Osteocyte (in vitro differentiated cells): ENCODE data around the gene ANKS3. TPM values are rescaled to one million over a fixed set of nuclear protein-coding genes. Genes with fewer than 3 reads are reported as not detected.

Experiments
- DNase-seq: peaks from one replicate; pipeline ENCODE4 v3.0.0; 2021; ENCODE audit warnings: mixed read lengths; ENCODE audit not compliant: unreplicated experiment; ENCODE audit errors: extremely low spot score
- H3K27ac Mint-ChIP-seq: one replicate; pipeline ENCODE4 v1.8.0; 2021; ENCODE audit warnings: mild to moderate bottlenecking, mixed read lengths; ENCODE audit not compliant: unreplicated experiment
- H3K27me3 Mint-ChIP-seq: one replicate; pipeline ENCODE4 v1.8.0; 2021; ENCODE audit warnings: mixed read lengths; ENCODE audit not compliant: unreplicated experiment
- H3K36me3 Mint-ChIP-seq: one replicate; pipeline ENCODE4 v1.8.0; 2021; ENCODE audit warnings: mixed read lengths; ENCODE audit not compliant: unreplicated experiment
- H3K4me1 Mint-ChIP-seq: one replicate; pipeline ENCODE4 v1.8.0; 2021; ENCODE audit warnings: mixed read lengths; ENCODE audit not compliant: unreplicated experiment
- H3K4me3 Mint-ChIP-seq: one replicate; pipeline ENCODE4 v1.8.0; 2021; ENCODE audit warnings: mild to moderate bottlenecking, moderate library complexity, mixed read lengths; ENCODE audit not compliant: unreplicated experiment
- H3K9me3 Mint-ChIP-seq: one replicate; pipeline ENCODE4 v1.8.0; 2021; ENCODE audit warnings: mixed read lengths; ENCODE audit not compliant: unreplicated experiment
- total RNA-seq: library from RNA; stranded (reverse); gene quantifications from 2 replicates; pipeline ENCODE4 v1.2.1, GENCODE V29; 2021
- TF ChIP-seq, protein P1 (sequence below): fragments of 200-600 bp; sonication (generic); IDR thresholded peaks from 2 replicates; pipeline ENCODE4 v1.5.0; 2021; ENCODE audit warnings: antibody characterized with exemption, mild to moderate bottlenecking, moderate library complexity

The ANKS3 gene
- total RNA-seq, 1 donor from 2014 or later: 30.0 TPM

DNA sequence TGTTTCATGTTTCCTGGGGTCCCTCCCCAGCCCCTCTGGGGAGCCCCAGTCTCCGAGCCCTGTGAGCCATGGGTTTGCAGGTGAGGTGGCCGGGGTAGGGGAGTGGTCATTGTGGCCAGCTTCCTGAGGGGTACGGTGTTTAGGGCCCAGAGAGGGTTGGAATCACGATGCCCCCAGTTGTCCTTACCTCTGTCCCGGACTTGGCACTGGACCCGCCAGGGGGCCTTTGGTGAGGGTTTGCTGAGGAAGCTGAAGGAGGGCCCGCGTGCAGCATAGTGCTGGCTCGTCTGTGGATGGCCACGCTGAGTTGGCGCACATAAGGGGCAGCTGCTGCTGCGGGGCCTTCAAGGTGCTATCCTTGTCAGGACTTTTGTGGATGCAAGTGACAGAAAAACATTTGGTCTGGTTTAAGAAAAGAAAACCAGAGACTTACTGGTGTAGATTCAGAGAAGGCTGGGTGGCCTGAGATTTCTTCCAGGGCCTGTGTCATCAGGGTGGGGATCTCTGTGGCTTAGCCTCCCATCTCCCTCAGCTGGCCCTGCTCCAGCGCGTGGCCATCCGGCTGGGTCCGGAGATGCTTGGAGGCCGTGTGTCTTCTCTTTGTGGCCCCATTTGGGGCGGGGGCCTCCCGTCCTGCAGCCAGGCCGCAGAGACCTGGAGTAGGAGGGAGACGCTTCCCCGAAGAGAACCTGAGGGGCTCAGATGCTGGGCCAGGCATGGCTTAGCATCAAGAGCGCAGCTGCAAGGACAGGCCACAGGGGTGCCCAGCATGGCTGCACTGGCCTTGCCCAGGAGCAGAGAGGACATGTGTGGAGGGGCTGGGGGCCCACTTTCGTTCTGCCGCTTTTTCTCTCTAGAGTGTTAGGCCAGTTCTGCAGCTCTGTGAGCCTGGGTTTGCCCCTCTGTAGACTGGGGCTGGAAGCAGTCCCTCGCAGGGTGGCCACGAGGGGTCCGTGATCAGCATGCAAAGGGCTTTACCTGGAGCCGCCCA is 74.4 kb downstream of the ANKS3 start:
- Mint-ChIP-seq H3K4me1 (peaks cover 12% of the 10 kb centered on the region), H3K27me3 (no peaks in the 10 kb centered on the region), H3K27ac (no peak overlapping the region), H3K9me3 (no peaks in the 10 kb centered on the region), H3K4me3 (no peak overlapping the region), H3K36me3 (peaks cover 11% of the 10 kb centered on the region)
- TF ChIP-seq, protein P1, sequence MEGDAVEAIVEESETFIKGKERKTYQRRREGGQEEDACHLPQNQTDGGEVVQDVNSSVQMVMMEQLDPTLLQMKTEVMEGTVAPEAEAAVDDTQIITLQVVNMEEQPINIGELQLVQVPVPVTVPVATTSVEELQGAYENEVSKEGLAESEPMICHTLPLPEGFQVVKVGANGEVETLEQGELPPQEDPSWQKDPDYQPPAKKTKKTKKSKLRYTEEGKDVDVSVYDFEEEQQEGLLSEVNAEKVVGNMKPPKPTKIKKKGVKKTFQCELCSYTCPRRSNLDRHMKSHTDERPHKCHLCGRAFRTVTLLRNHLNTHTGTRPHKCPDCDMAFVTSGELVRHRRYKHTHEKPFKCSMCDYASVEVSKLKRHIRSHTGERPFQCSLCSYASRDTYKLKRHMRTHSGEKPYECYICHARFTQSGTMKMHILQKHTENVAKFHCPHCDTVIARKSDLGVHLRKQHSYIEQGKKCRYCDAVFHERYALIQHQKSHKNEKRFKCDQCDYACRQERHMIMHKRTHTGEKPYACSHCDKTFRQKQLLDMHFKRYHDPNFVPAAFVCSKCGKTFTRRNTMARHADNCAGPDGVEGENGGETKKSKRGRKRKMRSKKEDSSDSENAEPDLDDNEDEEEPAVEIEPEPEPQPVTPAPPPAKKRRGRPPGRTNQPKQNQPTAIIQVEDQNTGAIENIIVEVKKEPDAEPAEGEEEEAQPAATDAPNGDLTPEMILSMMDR: no peak
- no peak for DNase-seq

GRCh38 chr16:4656695-4657686 is 77.1 kb downstream of the ANKS3 start:
- no peak overlapping the region for H3K27ac Mint-ChIP-seq
- no peaks in the 10 kb centered on the region for H3K27me3 Mint-ChIP-seq
- H3K4me3 Mint-ChIP-seq: no peak overlapping the region
- H3K4me1 Mint-ChIP-seq: peaks cover 2% of the 10 kb centered on the region
- peaks cover 17% of the 10 kb centered on the region for H3K36me3 Mint-ChIP-seq
- DNase-seq: no peak
- H3K9me3 Mint-ChIP-seq: no peaks in the 10 kb centered on the region
- TF ChIP-seq, protein P1: no peak

DNA sequence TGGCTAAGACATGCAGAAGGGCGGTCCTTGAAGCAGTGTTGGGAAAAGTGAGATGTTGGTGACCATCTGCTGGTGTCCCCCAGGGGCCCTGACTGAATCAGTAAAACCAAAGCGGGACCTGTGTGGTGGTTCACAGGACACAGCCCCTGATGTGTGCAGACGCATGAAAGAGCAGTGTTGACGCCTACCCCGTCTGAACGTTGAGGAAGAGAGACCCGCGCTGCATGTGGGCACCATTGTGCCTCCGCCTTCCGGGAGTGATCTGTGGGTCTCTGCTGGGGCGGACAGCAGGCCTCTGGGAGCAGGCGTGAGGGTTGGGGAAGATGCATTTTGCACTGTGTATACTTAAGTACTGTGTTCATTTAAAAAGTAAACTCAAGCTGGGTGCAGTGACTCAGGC is 77.8 kb downstream of the ANKS3 start:
- H3K27ac Mint-ChIP-seq: no peak overlapping the region
- no peak overlapping the region for H3K4me3 Mint-ChIP-seq
- H3K9me3 Mint-ChIP-seq: no peaks in the 10 kb centered on the region
- H3K36me3 Mint-ChIP-seq: peaks cover 18% of the 10 kb centered on the region
- peaks cover 1% of the 10 kb centered on the region for H3K4me1 Mint-ChIP-seq
- no peak for DNase-seq
- H3K27me3 Mint-ChIP-seq: no peaks in the 10 kb centered on the region
- TF ChIP-seq, protein P1: no peak

GRCh38 chr16:4655801-4656200 is 78.3 kb downstream of the ANKS3 start:
- DNase-seq: no peak
- Mint-ChIP-seq H3K4me3 (no peak overlapping the region), H3K4me1 (no peaks in the 10 kb centered on the region), H3K27ac (no peak overlapping the region), H3K36me3 (peaks cover 22% of the 10 kb centered on the region), H3K9me3 (no peaks in the 10 kb centered on the region), H3K27me3 (no peaks in the 10 kb centered on the region)
- TF ChIP-seq, protein P1: no peak
